CD4-positive, alpha-beta T cell treated with Interferon alpha-2 for 1 hour (primary cell): ENCODE measurements around the gene CAPZA1.
A peak's percentile ranks its signal among the peaks of the same experiment; 100 is the strongest.
"Not testable (repeated sequence)": the region's sequence is repeated elsewhere in the genome, so short reads cannot be mapped to it uniquely, and the experiment has no call there.

Experiments
- DNase-seq, 2 donors: peaks; one replicate each; pipeline ENCODE4 v3.0.0-alpha.2; 2020 to 2022

Gene CAPZA1

DNA sequence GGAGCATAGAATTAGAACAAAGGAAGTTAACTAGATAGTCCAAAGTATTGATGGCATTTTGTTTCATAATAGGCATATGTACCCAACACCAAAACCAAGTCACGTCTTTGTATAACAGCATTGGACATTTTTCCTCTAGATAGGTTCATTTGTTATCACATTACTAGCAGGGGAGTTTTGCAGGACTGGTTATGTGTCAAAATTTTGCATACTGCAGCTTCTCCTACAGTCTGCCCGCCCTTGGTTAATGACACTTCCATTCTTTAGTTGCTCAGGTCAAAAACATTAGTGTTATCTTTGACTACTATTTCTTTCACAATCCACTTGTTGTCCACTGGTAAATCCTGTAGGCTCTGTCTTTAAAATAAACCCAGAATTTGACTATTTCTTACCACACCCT, 8.9 kb downstream of the CAPZA1 start:
- no peak for DNase-seq

DNA sequence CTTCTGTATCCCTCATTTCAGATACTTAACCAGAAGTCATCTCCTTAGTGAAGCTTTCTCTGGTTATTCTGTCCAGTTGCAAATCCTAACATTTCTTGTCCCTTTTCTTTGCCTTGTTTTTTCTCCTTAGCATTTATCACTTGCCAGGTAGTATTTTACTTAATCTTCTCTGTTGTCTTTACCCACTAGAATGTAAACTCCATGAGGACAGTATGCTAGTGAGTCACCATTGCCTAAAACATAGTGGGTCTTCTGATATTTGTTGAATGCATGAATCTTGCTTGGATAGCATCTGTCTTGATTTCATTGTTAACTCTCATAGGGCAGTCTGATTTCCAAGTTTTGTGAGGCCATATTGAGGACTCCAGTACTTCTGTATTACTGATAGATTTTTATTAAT, 9.6 kb downstream of the CAPZA1 start:
- DNase-seq: no peak

DNA sequence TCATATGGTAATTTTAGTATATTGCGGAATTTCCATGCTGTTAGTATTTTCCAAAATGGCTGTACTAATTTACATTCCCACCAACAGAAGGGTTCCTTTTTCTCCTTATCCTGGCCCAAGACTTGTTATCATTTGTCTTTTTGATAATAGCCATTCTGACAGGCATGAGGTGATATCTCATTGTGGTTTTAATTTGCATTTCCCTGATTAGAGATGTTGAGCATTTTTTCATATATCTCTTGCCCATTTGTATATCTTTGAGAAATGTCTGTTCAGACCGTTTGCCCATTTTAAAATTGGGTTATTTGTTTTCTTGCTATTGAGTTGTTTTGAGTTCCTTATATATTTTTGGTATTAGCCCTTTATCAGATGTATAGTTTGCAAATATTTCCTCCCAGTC, 14.0 kb downstream of the CAPZA1 start:
- DNase-seq: no peak

DNA sequence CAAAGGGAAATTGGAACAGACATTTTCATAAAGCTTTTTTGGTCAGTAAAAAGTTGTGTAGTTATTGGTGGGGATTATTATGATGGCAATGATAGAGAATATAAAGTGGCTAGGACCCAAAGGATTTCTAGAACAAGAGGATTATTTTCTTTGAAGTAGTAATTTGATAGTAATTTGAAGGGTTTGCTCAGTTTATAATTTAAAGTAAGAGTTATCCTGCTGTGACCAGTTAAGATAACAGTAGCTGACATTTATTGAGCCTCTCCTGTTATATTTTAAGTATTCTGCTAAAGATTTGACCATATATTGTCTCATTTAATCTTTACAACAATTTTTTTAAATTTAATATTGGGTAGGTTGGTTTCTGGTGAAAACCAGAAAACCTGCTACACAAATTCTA, 14.7 kb downstream of the CAPZA1 start:
- DNase-seq: no peak

DNA sequence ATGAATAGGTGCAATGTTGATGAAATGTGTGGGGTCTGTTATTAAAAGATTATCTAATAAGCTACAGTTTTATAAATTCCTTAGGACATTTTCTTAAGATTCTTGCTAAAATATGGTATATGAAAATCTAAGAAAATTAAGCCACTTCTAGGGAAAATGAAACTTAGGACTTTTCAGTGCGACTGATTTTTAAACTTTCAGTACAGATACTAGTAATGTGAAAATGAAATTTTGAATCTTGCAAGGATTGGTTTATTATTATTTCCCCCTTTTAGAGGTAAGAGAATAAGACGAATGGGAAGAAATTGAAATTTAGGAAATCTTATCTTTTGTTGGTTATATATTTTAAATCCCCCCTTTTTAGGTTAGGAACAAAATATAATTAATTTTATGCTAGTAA, 16.4 kb downstream of the CAPZA1 start:
- DNase-seq: no peak

DNA sequence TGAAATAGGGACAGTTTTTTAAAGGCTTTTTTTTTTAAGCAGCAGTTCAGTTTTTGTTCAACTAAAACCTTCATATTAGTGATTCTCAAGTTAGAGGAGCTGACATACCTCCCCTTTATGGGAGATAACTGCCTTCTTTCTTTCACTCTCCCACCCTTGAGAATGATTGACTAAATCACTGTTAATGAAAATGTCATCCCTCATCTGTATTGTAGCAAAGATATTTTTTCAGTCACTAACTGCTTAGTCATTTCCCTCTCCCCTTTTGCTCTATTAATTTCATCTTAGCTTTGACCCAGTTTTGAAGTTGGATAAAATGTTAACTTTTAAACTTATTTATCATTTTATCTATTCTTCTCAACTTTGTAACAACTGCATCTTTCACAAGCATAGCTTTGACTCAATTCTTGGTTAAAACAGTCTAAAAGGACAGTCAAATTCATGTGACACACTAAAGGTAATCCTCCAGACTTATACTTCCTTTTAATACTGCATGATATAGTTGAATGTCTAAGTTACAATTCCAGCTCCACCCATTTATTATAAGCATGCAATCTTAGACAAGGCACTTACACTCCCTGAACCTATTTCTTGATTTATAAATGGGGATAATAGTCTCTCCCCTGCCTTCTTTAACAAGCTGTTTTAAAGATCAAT, 17.1 kb downstream of the CAPZA1 start:
- no peak for DNase-seq

DNA sequence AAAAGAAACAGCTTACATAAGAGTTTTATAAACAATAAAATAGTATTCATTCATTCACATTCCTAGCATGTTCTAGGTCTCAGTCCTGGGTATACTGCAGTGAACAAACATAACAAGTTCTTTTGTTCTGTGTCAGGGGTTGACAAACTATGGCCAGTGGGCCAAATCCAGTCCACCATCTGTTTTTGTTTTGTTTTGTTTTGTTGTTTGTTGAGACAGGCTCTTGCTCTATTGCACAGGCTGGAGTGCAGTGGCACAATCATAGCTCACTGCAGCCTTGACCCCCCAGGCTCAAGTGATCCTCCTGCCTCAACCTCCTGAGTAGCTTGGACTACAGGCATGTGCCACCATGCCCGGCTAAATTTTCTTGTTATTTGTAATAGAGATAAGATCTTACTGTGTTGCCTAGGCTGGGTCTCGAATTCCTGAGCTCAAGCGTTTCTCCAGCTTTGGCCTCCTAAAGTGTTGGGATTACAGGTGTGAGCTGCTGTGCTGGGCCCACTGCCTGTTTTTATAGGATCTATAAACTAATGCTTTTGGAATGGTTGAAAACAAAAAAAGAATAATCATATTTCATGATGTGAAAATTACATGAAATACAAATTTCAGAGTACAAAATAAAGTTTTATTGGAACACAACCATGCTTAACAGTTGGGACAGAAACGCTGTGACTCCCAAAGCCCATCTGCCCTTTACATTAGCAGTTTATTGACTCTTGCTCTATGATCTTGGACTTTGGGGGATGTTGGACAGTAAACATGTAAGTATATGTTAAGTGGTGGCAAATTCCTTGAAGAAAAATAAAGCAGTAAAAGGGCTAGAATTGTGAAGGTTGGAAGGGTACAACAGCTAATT, 17.9 kb downstream of the CAPZA1 start:
- no peak for DNase-seq

DNA sequence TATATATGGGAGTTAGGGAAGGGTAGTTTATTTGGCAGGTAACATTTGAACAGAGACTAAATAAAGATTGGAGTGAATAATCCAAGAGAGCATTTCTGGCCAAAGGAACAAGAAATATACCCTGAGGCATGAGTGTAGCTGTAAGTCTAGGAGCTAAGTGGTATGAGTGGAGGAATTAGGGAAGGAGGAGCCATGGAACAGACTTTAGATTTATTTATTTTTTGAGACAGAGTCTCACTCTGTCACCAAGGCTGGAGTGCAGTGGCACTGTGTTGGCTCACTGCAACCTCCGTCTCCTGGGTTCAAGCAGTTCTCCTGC, 18.4 kb downstream of the CAPZA1 start:
- no peak for DNase-seq

DNA sequence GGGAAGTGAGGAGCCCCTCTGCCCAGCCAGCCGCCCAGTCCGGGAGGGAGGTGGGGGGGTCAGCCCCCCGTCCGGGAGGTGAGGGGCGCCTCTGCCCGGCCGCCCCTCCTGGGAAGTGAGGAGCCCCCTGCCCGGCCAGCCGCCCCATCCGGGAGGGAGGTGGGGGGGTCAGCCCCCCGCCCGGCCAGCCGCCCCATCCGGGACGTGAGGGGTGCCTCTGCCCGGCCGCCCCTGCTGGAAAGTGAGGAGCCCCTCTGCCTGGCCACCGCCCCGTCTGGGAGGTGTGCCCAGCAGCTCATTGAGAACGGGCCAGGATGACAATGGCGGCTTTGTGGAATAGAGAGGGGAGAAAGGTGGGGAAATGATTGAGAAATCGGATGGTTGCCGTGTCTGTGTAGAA, 20.8 kb downstream of the CAPZA1 start:
- not testable (repeated sequence) for DNase-seq

DNA sequence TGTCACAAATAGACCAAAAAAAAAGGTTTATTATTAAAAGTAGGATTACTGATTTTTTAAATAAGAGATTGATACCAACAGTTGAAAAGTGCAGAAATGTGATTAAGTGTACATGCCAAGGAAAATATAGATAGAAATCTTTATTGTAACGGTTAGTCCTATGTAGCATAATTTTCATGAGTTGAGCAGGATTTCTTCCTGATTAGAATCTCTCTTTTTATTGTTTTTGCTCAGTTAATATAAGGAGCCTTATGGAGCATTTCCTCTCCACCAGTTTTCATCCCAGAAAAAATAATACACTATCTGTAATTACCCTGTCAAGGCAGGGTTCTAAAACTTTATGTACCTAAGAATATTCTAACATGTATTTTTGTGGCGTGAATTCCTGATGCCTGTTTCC, 23.4 kb downstream of the CAPZA1 start:
- DNase-seq: no peak

DNA sequence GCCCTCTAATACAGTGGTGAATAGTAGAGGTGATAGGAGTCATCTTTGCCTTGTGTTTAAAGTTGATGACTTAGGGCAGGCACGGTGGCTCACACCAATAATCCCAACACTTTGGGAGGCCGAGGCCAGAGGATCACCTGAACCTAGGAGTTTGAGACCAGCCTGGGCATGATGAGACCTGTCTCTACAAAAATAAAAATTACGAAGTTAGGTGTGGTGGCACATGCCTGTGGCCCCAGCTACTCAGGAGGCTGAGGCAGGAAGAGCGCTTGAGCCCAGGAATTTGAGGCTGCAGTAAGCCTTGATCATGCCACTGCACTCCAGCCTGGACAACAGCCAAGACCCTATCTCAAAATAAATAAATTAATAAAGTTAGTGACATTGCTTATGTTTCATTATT, 26.6 kb downstream of the CAPZA1 start:
- DNase-seq: no peak

DNA sequence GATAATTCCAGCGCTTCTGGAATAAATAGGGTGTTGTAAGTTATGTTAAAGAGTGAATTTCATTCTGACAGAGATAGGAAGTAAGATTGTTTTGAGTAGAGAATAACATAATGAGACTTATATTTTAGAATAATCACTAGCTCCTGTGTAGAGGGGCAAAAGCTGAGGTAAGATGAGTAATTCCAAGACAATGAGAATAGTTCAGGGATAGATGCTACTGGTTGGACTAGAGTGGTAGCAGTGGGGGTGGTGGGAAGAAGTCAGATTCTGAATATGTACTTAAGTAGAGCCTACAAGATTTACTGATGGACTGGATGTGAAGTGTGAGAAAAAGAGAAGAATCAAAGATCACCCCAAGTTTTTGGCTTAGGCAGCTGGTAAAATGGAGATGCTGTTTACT, 31.6 kb downstream of the CAPZA1 start:
- DNase-seq: no peak

DNA sequence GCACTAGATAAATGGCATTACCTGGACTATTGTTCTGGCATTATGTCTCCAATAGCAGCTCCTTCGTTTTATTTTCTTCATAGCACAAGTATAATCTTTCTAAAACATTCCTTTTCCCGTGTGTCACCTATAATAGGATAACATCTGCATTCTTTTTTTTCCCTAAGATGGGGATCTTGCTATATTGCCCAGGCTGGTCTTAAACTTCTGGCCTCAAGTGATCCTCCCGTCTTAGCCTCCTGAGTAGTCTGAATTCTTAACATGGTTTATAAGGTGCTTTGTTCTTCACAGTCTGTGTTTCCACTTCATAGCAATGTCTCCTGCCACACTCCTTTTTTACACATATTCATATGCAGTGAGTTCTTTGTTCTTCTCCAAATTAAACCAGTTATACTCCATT, 46.2 kb downstream of the CAPZA1 start:
- no peak for DNase-seq

DNA sequence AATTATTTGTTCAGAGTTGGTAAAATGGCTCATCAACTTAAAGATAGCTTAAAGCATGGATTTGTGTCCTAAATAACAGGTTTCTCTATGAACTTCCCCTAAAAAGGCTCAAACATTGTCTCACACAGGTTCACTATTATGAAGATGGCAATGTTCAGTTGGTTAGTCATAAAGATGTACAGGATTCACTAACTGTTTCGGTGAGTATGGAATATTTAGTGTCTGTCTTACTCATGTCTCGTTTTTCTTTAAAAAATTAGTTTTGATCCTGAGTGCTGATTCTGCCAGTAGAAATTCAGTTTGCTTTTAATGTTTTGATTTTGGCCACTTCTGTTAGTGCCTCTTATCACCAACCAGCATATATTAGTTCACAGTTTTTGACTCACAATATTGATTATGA, 47.3 kb downstream of the CAPZA1 start:
- DNase-seq: no peak

DNA sequence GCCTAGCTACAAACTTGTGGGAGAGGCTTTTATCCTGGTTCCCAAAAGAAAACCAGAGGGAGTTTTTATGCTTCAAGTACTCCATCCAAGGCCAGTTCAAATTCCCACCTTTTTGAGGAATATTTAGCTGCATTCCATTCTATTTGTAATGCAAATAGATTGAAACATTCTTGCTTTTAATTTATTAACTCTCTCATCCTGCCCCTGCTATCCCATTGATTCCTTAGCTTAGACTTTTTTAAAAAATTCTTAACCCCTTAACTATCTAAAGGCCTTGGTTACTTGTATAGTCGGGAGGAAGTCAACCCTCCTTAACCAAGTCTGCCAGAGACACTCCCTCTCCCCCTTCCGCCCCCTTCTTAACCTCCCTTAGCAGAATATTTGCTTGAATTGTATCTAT, 52.4 kb downstream of the CAPZA1 start:
- no peak for DNase-seq

DNA sequence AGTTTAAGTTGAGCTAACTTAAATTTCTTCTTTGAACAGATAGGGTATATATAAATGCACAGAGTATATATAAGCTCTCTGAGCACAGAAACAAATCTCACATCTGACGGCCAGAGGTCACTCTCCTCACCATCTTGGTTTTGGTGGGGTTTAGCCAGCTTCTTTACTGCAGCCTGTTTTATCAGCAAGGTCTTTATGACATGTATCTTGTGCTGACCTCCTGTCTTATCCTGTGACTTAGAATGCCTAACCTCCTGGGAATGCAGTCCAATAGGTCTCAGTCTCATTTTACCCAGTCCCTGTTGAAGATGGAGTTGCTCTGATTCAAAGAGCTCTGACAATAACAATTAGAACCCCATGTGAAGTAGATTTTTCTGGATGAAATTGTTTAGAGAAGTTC, 53.2 kb downstream of the CAPZA1 start:
- DNase-seq: no peak

DNA sequence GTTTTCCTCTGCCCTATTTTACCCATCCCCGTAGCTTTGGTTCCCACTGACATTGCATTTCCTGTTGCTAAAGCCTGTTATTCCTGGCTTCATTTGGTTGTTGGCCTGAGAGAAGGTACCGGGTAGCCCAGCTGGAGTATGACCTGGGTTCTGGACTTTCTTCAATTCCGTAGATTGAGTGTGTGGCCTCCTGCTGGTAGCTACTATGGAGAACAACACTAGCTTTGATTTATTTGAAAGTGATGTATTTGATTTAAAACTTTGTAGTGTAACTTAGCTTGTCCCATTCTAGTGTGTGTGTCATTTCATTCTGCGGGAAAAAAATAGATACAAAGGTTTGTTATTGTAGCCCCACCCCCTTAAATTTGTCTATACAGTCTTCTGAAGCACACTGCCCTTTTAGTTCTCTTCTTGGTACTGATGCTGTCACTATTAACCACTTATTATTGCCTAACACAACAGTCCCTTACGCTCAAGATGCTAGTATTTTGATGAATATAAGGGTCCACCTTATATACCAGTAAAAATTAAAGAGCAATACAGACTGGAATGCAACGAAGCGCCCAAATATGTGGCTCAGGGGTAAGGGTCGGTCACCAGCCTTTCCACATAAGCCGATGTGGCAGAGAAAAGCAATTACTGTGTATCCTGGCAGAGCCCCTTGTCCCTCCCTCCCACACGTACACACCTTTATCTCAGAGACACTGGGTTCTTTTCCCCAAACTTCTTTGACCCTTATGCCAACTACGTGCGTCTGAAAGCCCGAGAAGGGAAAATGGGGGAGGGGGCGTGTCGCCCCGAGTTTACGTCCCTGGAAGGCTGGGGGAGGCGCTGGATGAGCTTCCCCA, 54.2 kb downstream of the CAPZA1 start:
- peak in 1 of 2 donors; percentile 53 for DNase-seq

DNA sequence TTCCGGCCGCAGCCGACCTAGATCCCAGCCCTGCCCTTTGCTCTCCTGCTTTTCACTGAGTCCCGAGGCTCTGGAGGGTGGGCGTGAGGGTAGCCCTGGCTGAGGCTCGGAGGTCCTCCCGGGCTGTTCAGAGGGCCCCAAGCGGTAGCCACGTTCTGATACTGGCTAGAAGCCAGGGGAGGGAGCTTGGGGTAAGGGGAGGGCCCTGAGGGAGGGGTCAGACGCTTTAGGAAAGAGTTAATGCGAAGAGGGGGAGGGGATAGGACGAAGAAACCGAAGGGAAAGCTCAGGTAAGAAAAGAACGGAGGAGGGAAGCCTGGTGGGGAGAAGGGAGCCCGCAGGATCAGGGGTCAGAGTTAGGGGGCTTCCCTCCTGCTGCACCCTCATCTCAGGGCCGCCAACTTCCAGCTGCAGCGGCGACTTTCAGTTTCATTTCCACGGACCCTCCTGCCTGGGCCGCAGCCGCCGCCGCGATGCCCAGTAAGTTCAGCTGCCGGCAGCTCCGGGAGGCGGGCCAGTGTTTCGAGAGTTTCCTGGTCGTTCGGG, 54.9 kb downstream of the CAPZA1 start, which contains the start of gene MOV10:
Gene MOV10 (plus strand): TSS at position 220 of the 546 bp plus-strand sequence. CDS start 254 bp downstream, at position 474.
- peak; percentile 64 to 77 for DNase-seq

DNA sequence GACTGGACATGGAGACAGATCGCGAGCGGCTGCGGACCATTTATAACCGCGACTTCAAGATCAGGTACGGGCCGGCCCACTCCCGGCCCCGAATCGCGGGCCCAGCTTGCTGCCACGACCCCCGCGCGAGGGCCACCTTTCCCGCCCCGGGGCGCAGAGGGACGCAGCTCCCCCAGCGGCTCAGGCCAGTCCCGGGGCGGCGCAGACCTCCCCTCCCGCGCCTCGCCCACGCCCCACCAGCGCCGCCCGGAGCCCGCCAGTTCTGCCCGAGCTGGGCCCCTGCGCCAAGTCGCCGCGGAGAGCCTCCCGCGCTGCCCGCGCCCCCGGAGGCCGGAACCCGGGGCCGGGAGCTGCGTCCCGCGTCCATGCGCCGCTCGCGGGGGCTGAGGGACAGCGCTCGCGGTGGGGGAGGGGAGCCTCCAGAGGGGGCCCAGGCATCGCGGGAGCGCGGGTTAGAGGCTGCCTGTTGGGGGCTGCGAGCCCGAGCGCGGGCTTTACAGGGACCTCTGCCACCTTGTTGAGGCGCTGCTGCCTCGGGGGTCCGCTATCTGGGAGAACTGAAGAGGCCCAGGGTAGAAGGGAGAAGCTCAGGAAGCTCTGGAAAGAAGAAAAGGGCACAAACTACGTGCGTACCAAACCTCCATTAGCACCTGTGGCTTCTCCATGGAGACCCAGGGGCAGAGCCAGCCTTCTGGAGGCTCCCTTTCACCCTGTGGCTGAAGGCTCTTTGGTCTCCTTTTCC, 55.5 kb downstream of the CAPZA1 start:
- DNase-seq: peak in 1 of 2 donors; percentile 44

DNA sequence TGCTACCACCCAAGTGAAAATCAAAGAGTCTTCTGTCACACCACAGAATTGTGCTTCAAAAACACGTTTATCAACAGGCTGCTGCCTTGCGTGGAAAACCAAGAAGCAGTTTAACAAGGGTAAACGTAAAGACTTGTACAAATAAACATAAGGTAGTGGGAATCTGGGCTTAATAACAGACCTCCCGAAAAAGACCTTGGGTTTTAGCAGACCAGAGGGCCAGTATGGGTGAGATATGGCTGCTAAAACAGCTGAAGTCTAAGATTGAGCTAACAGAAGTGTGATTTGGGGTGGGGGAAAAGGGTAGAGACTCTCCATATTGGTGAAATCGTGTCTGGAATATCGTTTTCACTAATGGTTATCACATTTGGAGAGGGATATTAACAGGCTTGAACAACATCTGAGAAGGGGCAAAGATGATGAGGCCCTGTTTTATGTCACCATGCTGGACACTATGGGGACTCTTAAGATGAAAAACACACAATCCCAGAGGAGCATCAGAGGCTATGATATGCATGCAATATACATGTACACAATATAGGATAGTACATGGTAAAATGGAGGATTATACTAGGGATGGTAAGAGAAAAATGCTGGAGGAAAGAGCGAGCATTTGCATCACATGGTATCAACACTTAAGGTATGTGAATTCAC, 56.2 kb downstream of the CAPZA1 start:
- DNase-seq: no peak

DNA sequence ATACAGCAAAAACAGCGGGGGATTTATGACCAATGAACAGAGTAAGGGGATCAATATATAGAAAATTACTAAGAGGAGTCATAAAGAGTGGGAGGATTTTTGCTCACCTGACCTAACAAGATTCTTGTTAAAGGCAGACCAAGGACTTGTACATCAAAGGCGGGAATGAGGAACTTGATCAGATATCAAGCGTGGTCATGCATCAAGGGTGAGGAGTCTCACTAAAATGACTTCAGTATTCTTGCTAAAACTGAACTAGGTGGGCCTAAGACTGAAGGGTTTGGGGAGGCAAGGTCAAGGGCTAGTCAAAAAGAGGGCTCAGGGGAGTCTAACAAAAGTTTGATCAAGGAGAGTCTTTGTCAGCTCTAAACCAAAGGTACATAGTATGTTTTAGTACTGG, 56.9 kb downstream of the CAPZA1 start:
- no peak for DNase-seq

DNA sequence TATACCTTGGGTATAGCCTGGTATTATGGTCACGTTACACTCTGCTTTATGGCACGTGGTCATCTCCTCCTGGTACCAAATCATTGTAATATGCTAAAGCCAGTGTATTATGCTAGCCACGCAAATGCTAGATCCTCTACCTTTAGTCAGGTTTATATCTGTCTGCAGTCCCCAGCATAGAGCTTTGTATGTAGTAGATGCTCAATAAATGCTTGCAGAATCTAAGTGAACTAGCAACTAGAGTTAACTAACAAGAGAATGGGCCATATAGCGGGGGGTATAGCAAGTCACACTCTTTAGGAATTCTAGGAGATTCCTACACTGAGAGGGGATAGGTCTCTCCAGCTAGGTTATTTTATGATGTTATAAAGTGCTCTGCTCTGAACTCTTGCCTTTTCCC, 57.9 kb downstream of the CAPZA1 start:
- no peak for DNase-seq
